Endodermal cell (in vitro differentiated cells): ENCODE measurements around the gene TMEM266. TPM values are rescaled to one million over a fixed set of nuclear protein-coding genes. Genes with fewer than 3 reads are reported as not detected.
A peak's percentile ranks its signal among the peaks of the same experiment; 100 is the strongest.

Source experiments
- DNase-seq: peaks from one replicate; pipeline ENCODE4 v3.0.0-alpha.2; 2017
- H3K27ac ChIP-seq: 2 replicates; pipeline ENCODE4 v1.5.1; 2013; ENCODE audit warnings: mild to moderate bottlenecking, low read depth, low read length, moderate library complexity
- H3K27me3 ChIP-seq: 2 replicates; pipeline ENCODE4 v1.6.1; 2013; ENCODE audit warnings: mild to moderate bottlenecking, low read length, moderate library complexity; ENCODE audit not compliant: insufficient read depth, control insufficient read depth, poor library complexity, severe bottlenecking
- H3K36me3 ChIP-seq: 2 replicates; pipeline ENCODE4 v1.7.0; 2013; ENCODE audit warnings: mild to moderate bottlenecking, low read length, moderate library complexity; ENCODE audit not compliant: control insufficient read depth, insufficient read depth
- H3K4me1 ChIP-seq: one replicate; pipeline ENCODE4 v1.7.0; 2013; ENCODE audit warnings: low read length; ENCODE audit not compliant: control insufficient read depth, insufficient read depth
- H3K4me3 ChIP-seq: 2 replicates; pipeline ENCODE4 v1.5.1; 2013; ENCODE audit warnings: mild to moderate bottlenecking, low read length, moderate library complexity
- H3K9ac ChIP-seq: 2 replicates; pipeline ENCODE4 v1.6.1; 2013; ENCODE audit warnings: mild to moderate bottlenecking, low read length, moderate library complexity; ENCODE audit not compliant: poor library complexity, severe bottlenecking; ENCODE audit errors: extremely low read depth
- H3K9me3 ChIP-seq: 2 replicates; pipeline ENCODE4 v1.6.1; 2013; ENCODE audit warnings: mild to moderate bottlenecking, low read length, moderate library complexity; ENCODE audit not compliant: control insufficient read depth
- H3K27ac Mint-ChIP-seq: 2 replicates; pipeline ENCODE4 v1.8.0; 2020; ENCODE audit warnings: mixed read lengths
- H3K27me3 Mint-ChIP-seq: 2 replicates; pipeline ENCODE4 v1.8.0; 2021; ENCODE audit warnings: mild to moderate bottlenecking, mixed read lengths; ENCODE audit not compliant: insufficient read depth
- H3K36me3 Mint-ChIP-seq: 2 replicates; pipeline ENCODE4 v1.8.0; 2020; ENCODE audit warnings: low read depth, mixed read lengths
- H3K4me1 Mint-ChIP-seq: 2 replicates; pipeline ENCODE4 v1.8.0; 2020; ENCODE audit warnings: mixed read lengths
- H3K4me3 Mint-ChIP-seq: 2 replicates; pipeline ENCODE4 v1.8.0; 2020; ENCODE audit warnings: mild to moderate bottlenecking, moderate library complexity, mixed read lengths
- H3K9me3 Mint-ChIP-seq: 2 replicates; pipeline ENCODE4 v1.8.0; 2020; ENCODE audit warnings: mild to moderate bottlenecking, mixed read lengths
- CTCF ChIP-seq: fragments of 200-600 bp; sonication (generic); conservative IDR thresholded peaks from 2 replicates; pipeline ENCODE4 v1.5.0; 2021; ENCODE audit warnings: antibody characterized with exemption, mild to moderate bottlenecking
- WGBS, 2 experiments: methylation state at CpG; one replicate each; pipeline versions ENCODE4 v1.1.5 to v1.1.7; 2013; ENCODE audit warnings: missing lambda C conversion rate in 2 of 2, mixed read lengths in 1 of 2; ENCODE audit not compliant: insufficient coverage in 1 of 2, insufficient read length in 1 of 2; 5-methylcytosine and 5-hydroxymethylcytosine counted together
- total RNA-seq, 2 donors: library from RNA; stranded (reverse); fragmentation: NEBNext Ultra II Directional in 1 of 2; extraction: Animal tissue kit (Norgen Biotek cat#: 25700) in 1 of 2; gene quantifications; 2 replicates in 1 of 2; 3 replicates in 1 of 2; pipeline ENCODE4 v1.2.1, GENCODE V29; 2021

The TMEM266 gene
- total RNA-seq, 2 donors from 2014 or later, result 1.8 to 2.0 TPM

GRCh38 chr15:76138436-76138835 lies 78.7 kb downstream of the TMEM266 start:
- WGBS, 2 experiments, result 83 to 92% methylated on average over 3 to 5 of the region's 5 CpGs

GRCh38 chr15:76139368-76140073 lies 79.7 kb downstream of the TMEM266 start:
- peak; percentile 95 for TF ChIP-seq CTCF
- Histone ChIP-seq H3K27ac (no peak overlapping the region), H3K9ac (no peak overlapping the region), H3K4me3 (no peak overlapping the region), H3K36me3 (no peaks in the 10 kb centered on the region), H3K4me1 (peaks cover 3% of the 10 kb centered on the region), H3K27me3 (no peaks in the 10 kb centered on the region), H3K9me3 (no peaks in the 10 kb centered on the region)
- Mint-ChIP-seq H3K27ac (no peak overlapping the region), H3K36me3 (no peaks in the 10 kb centered on the region), H3K9me3 (no peaks in the 10 kb centered on the region), H3K4me3 (no peak overlapping the region), H3K27me3 (peaks cover 18% of the 10 kb centered on the region), H3K4me1 (peaks cover 12% of the 10 kb centered on the region)
- 32 to 45% methylated on average over 15 to 16 of the region's 16 CpGs for WGBS, 2 experiments
- DNase-seq, result peak; percentile 97

More at GRCh38 chr15:76138436-76138835, 78.7 kb downstream of the TMEM266 start:
- Mint-ChIP-seq H3K27me3 (peaks cover 17% of the 10 kb centered on the region), H3K9me3 (no peaks in the 10 kb centered on the region), H3K4me1 (peaks cover 12% of the 10 kb centered on the region), H3K4me3 (no peak overlapping the region), H3K36me3 (no peaks in the 10 kb centered on the region), H3K27ac (no peak overlapping the region)
- Histone ChIP-seq H3K27me3 (no peaks in the 10 kb centered on the region), H3K27ac (no peak overlapping the region), H3K9me3 (no peaks in the 10 kb centered on the region), H3K9ac (no peak overlapping the region), H3K36me3 (no peaks in the 10 kb centered on the region), H3K4me3 (no peak overlapping the region), H3K4me1 (peaks cover 3% of the 10 kb centered on the region)
- DNase-seq, result no peak
- TF ChIP-seq CTCF, result no peak

- Histone ChIP-seq H3K36me3 (no peaks in the 10 kb centered on the region), H3K27ac (no peak overlapping the region), H3K4me3 (no peak overlapping the region), H3K27me3 (no peaks in the 10 kb centered on the region), H3K9ac (no peak overlapping the region), H3K9me3 (no peaks in the 10 kb centered on the region), H3K4me1 (peaks cover 3% of the 10 kb centered on the region)
- no peaks in the 10 kb centered on the region for H3K36me3 Mint-ChIP-seq
- H3K27me3 Mint-ChIP-seq, result peaks cover 18% of the 10 kb centered on the region
- peaks cover 12% of the 10 kb centered on the region for H3K4me1 Mint-ChIP-seq
- no peak overlapping the region for H3K4me3 Mint-ChIP-seq
- H3K27ac Mint-ChIP-seq, result no peak overlapping the region
- no peak for TF ChIP-seq CTCF
- no peaks in the 10 kb centered on the region for H3K9me3 Mint-ChIP-seq
- peak; percentile 77 for DNase-seq
- 48 to 54% methylated on average over 14 of the region's 14 CpGs for WGBS, 2 experiments
Observed at GRCh38 chr15:76140074-76140464, 80.3 kb downstream of the TMEM266 start.
